ENCODE data around the gene OLIG1. TPM values are rescaled to one million over a fixed set of nuclear protein-coding genes. Genes with fewer than 3 reads are reported as not detected.

Gene OLIG1
- total RNA-seq, 4 donors from 2014 or later, result not detected

DNA sequence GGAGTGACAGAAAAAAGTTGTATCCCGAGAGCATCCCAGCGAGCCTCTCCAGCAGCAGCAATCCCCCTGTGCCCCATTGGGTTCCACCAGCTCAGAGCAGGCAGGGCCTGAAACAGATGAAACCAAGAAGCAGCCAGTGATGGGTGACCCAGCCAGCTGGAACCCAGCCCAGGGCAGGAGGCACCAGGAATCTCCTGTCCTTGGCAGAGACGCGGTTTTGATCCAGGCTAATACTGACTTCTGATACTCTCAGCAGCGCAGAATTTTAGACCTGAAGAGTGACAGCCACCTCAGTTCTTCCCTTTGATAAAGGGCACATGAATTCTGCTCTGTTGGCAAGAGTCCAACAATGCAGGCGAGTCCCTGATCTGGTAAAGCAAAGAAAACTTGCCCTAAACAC, 11.4 kb upstream of the OLIG1 start:
- TF ChIP-seq, protein P1, sequence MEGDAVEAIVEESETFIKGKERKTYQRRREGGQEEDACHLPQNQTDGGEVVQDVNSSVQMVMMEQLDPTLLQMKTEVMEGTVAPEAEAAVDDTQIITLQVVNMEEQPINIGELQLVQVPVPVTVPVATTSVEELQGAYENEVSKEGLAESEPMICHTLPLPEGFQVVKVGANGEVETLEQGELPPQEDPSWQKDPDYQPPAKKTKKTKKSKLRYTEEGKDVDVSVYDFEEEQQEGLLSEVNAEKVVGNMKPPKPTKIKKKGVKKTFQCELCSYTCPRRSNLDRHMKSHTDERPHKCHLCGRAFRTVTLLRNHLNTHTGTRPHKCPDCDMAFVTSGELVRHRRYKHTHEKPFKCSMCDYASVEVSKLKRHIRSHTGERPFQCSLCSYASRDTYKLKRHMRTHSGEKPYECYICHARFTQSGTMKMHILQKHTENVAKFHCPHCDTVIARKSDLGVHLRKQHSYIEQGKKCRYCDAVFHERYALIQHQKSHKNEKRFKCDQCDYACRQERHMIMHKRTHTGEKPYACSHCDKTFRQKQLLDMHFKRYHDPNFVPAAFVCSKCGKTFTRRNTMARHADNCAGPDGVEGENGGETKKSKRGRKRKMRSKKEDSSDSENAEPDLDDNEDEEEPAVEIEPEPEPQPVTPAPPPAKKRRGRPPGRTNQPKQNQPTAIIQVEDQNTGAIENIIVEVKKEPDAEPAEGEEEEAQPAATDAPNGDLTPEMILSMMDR (IDR thresholded peaks at IDR 0.05), result no peak
- TF ChIP-seq EP300 (IDR thresholded peaks at IDR 0.05) (no peak), POLR2A (IDR thresholded peaks at IDR 0.05; ENCODE audit: low read depth) (no peak), POLR2AphosphoS5 (IDR thresholded peaks at IDR 0.05) (no peak)
- Histone ChIP-seq H3K9me3 (no peaks in the 10 kb centered on the region), H3K27me3 (peaks cover 0 to 40% (median 2%) of the 10 kb centered on the region in 4 donors), H3K4me1 (peaks cover 0 to 11% (median 8%) of the 10 kb centered on the region in 4 donors), H3K27ac (replicated peaks in 1 of 4) (no peak overlapping the region), H3K4me3 (no peak overlapping the region), H3K36me3 (no peaks in the 10 kb centered on the region)
- intact Hi-C loops (cut with DNase I), result no loop called here
- WGBS, result 35% methylated on average over 4 of the region's 6 CpGs
- no peak for DNase-seq (ENCODE audit: extremely low spot score)

DNA sequence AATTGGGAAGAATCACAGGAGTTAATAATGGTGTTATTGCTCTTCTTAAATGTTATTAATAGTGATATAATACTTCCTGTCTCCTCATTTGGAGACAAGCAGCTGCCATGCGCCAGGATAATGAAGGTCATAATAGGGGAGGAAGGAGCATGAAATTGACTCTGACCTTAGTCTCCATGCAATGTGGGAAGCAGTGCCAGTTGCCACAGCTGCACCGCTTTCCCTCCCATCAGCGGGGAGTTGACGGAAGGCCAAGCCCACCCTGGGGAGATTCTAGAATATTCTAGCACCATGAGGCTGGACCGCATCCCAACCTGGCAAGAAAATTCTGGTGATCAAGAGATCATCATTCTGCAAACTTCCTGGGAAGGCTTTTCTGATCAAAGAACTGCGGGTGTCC, 11.0 kb upstream of the OLIG1 start:
- 42% methylated on average over 5 of the region's 6 CpGs for WGBS
- TF ChIP-seq POLR2AphosphoS5 (IDR thresholded peaks at IDR 0.05), result no peak
- intact Hi-C loops (cut with DNase I), result no loop called here
- Histone ChIP-seq H3K27ac (replicated peaks in 1 of 4) (no peak overlapping the region), H3K4me1 (peaks cover 0 to 11% (median 8%) of the 10 kb centered on the region in 4 donors), H3K36me3 (no peaks in the 10 kb centered on the region), H3K4me3 (no peak overlapping the region), H3K27me3 (peaks cover 0 to 44% (median 4%) of the 10 kb centered on the region in 4 donors), H3K9me3 (no peaks in the 10 kb centered on the region)
- no peak for DNase-seq (ENCODE audit: extremely low spot score)

DNA sequence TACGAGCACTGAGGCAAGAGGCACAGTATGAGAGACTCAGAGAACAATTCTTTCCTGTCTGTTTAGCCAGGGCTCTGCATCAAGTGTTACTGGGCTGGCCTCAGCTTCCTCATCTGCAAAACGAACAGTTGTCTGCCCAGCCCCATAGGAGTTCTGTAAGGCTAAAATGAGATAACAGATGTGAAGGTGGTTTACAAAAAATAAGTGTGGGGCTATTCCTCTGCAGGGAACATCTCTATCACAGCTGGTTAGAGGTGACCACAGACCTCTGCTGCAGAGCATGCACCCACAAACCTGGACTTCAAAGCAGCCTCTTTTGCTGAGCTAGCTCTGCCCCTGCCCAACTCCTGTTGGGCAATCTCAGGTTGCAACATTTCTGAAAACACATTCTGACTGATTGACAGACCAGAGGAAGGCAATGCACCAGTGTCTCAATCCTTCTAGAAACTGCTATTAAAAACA, 10.5 kb upstream of the OLIG1 start:
- peaks cover 0 to 11% (median 8%) of the 10 kb centered on the region in 4 donors for H3K4me1 ChIP-seq
- intact Hi-C loops (cut with DNase I), result no loop called here
- no peaks in the 10 kb centered on the region for H3K9me3 ChIP-seq
- H3K27ac ChIP-seq (replicated peaks in 1 of 4), result no peak overlapping the region
- no peak overlapping the region for H3K4me3 ChIP-seq
- WGBS, result 25% methylated on average over 2 of the region's 2 CpGs
- TF ChIP-seq POLR2AphosphoS5 (IDR thresholded peaks at IDR 0.05) (no peak), POLR2A (IDR thresholded peaks at IDR 0.05; ENCODE audit: low read depth) (no peak), EP300 (IDR thresholded peaks at IDR 0.05) (no peak)
- H3K36me3 ChIP-seq, result no peaks in the 10 kb centered on the region
- no peak for DNase-seq (ENCODE audit: extremely low spot score)
- H3K27me3 ChIP-seq, result peaks cover 0 to 49% (median 4%) of the 10 kb centered on the region in 4 donors

DNA sequence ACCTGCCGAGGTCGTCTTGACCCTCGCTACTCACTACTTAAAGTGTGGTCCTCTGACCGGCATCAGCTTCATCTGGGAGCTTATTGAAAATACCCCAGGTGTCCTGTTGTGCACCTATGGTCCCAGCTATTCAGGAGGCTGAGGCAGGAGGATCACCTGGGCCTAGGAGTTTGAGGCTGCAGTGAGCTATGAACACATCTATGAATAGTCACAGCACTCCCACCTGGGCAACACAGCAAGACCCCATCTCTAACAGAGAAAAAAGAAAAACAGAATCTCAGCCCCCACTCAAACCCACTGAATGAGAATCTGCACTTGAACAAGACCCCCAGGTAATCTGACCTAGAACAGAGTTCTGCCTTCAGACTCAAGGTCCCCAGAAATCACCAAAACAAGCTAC, 8.7 kb upstream of the OLIG1 start:
- H3K4me1 ChIP-seq, result peaks cover 0 to 11% (median 8%) of the 10 kb centered on the region in 4 donors
- whole genome bisulfite sequencing, result 97% methylated on average over 4 of the region's 4 CpGs
- no peak overlapping the region for H3K27ac ChIP-seq (replicated peaks in 1 of 4)
- no peak overlapping the region for H3K4me3 ChIP-seq
- H3K27me3 ChIP-seq, result peaks cover 0 to 57% (median 5%) of the 10 kb centered on the region in 4 donors
- no peaks in the 10 kb centered on the region for H3K9me3 ChIP-seq
- no peaks in the 10 kb centered on the region for H3K36me3 ChIP-seq
- DNase-seq (ENCODE audit: extremely low spot score), result no peak
- intact Hi-C loops (cut with DNase I), result no loop called here
- no peak for TF ChIP-seq POLR2AphosphoS5 (IDR thresholded peaks at IDR 0.05)
- TF ChIP-seq POLR2A (IDR thresholded peaks at IDR 0.05; ENCODE audit: low read depth), result no peak
- TF ChIP-seq, protein P1 (IDR thresholded peaks at IDR 0.05), result no peak
- no peak for TF ChIP-seq EP300 (IDR thresholded peaks at IDR 0.05)

DNA sequence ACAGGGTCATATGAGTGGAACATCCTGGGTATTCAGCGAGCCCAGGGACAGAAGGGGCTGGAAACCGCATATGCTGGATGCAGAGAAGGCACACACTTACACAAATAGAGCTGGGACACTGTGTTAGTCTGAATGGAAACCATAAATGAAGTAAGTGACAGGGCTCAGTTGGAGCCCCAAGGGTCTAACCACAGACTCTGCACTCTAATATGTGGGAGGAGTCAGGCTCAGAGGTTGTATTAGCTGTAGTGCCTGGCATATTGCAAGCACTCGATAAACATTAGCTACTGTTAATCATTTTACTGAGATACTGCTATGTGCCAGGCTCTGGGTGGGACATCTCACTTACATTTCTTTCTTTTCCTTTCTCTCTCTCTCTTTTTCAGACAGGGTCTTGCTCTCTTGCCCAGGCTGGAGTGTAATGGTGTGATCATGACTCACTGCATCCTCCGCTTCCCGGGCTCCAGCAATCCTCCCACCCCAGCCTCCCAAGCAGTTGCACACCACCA, 6.5 kb upstream of the OLIG1 start:
- DNase-seq (ENCODE audit: extremely low spot score), result no peak
- Histone ChIP-seq H3K36me3 (no peaks in the 10 kb centered on the region), H3K27ac (replicated peaks in 1 of 4) (no peak overlapping the region), H3K27me3 (peaks cover 0 to 79% (median 15%) of the 10 kb centered on the region in 4 donors), H3K9me3 (no peaks in the 10 kb centered on the region), H3K4me3 (no peak overlapping the region), H3K4me1 (peaks cover 0 to 9% (median 7%) of the 10 kb centered on the region in 4 donors)
- intact Hi-C loops (cut with DNase I), result no loop called here
- TF ChIP-seq POLR2A (IDR thresholded peaks at IDR 0.05; ENCODE audit: low read depth) (no peak), EP300 (IDR thresholded peaks at IDR 0.05) (no peak), POLR2AphosphoS5 (IDR thresholded peaks at IDR 0.05) (no peak)
- TF ChIP-seq, protein P1 (IDR thresholded peaks at IDR 0.05), result no peak
- WGBS, result 75% methylated on average over 5 of the region's 5 CpGs
